ENCODE measurements around the gene IL12RB2.

DNA sequence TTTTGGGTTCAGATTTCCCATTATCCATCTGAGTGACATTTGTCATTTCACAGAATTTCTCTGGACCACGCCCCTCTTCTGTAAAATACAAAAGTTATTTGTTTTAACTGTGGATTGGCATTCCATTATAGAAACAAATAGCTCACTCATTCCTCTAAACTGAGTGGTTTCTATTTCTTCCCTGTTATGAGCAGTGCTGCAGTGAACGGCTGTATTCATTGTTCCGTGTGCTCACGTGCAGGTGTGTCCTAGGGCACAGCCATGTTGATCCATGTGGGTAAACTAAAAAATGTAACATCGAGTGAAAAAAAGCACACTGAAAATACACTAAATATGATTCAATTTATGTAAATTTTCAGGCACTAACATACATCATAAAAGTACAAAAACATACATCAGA, 27.0 kb upstream of the IL12RB2 start:
- TF ChIP-seq, protein P1, sequence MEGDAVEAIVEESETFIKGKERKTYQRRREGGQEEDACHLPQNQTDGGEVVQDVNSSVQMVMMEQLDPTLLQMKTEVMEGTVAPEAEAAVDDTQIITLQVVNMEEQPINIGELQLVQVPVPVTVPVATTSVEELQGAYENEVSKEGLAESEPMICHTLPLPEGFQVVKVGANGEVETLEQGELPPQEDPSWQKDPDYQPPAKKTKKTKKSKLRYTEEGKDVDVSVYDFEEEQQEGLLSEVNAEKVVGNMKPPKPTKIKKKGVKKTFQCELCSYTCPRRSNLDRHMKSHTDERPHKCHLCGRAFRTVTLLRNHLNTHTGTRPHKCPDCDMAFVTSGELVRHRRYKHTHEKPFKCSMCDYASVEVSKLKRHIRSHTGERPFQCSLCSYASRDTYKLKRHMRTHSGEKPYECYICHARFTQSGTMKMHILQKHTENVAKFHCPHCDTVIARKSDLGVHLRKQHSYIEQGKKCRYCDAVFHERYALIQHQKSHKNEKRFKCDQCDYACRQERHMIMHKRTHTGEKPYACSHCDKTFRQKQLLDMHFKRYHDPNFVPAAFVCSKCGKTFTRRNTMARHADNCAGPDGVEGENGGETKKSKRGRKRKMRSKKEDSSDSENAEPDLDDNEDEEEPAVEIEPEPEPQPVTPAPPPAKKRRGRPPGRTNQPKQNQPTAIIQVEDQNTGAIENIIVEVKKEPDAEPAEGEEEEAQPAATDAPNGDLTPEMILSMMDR (conservative IDR thresholded peaks at IDR 0.05; ENCODE audit: low read depth in 2 of 2): no peak
- no peak for TF ChIP-seq CREB1 (CRISPR knock-in tag; IDR thresholded peaks at IDR 0.05; ENCODE audit: low read depth)
